ENCODE results near the gene CXCL1.
A peak's percentile ranks its signal among the peaks of the same experiment; 100 is the strongest.

The CXCL1 gene

GRCh38 chr4:73872316-73873108 is 3.3 kb downstream of the CXCL1 start:
- no peak overlapping the region for H3K4me3 Mint-ChIP-seq
- H3K4me1 Mint-ChIP-seq: peaks cover 9% of the 10 kb centered on the region
- no peak for DNase-seq
- peak overlapping the region; percentile 1 for H3K27ac Mint-ChIP-seq
- H3K36me3 Mint-ChIP-seq (ENCODE audit: low read depth): no peaks in the 10 kb centered on the region
- H3K27me3 Mint-ChIP-seq (ENCODE audit: low read depth, poor library complexity): peaks cover 50% of the 10 kb centered on the region
- TF ChIP-seq CTCF (IDR thresholded peaks at IDR 0.05): no peak
- no peaks in the 10 kb centered on the region for H3K9me3 Mint-ChIP-seq

GRCh38 chr4:73874386-73874785 is 5.2 kb downstream of the CXCL1 start:
- Mint-ChIP-seq H3K27me3 (ENCODE audit: low read depth, poor library complexity) (peaks cover 34% of the 10 kb centered on the region), H3K4me3 (no peak overlapping the region), H3K4me1 (no peaks in the 10 kb centered on the region), H3K36me3 (ENCODE audit: low read depth) (no peaks in the 10 kb centered on the region), H3K27ac (no peak overlapping the region), H3K9me3 (no peaks in the 10 kb centered on the region)
- TF ChIP-seq CTCF (IDR thresholded peaks at IDR 0.05): no peak
- no peak for DNase-seq

- no peaks in the 10 kb centered on the region for H3K4me1 Mint-ChIP-seq
- no peak overlapping the region for H3K27ac Mint-ChIP-seq
- no peaks in the 10 kb centered on the region for H3K36me3 Mint-ChIP-seq (ENCODE audit: low read depth)
- no peaks in the 10 kb centered on the region for H3K9me3 Mint-ChIP-seq
- no peak overlapping the region for H3K4me3 Mint-ChIP-seq
- no peak for TF ChIP-seq CTCF (IDR thresholded peaks at IDR 0.05)
- DNase-seq: no peak
- peaks cover 28% of the 10 kb centered on the region for H3K27me3 Mint-ChIP-seq (ENCODE audit: low read depth, poor library complexity)
Measured at GRCh38 chr4:73875401-73875800, 6.2 kb downstream of the CXCL1 start.

- Mint-ChIP-seq H3K4me3 (no peak overlapping the region), H3K27ac (no peak overlapping the region), H3K9me3 (no peaks in the 10 kb centered on the region), H3K27me3 (ENCODE audit: low read depth, poor library complexity) (peaks cover 11% of the 10 kb centered on the region), H3K36me3 (ENCODE audit: low read depth) (no peaks in the 10 kb centered on the region), H3K4me1 (no peaks in the 10 kb centered on the region)
- DNase-seq: no peak
- TF ChIP-seq CTCF (IDR thresholded peaks at IDR 0.05): no peak
Measured at GRCh38 chr4:73883306-73883705, 14.1 kb downstream of the CXCL1 start.

GRCh38 chr4:73885574-73886267 is 16.5 kb downstream of the CXCL1 start:
- H3K4me3 Mint-ChIP-seq: no peak overlapping the region
- no peaks in the 10 kb centered on the region for H3K4me1 Mint-ChIP-seq
- no peak for DNase-seq
- no peak overlapping the region for H3K27ac Mint-ChIP-seq
- peaks cover 5% of the 10 kb centered on the region for H3K27me3 Mint-ChIP-seq (ENCODE audit: low read depth, poor library complexity)
- no peaks in the 10 kb centered on the region for H3K36me3 Mint-ChIP-seq (ENCODE audit: low read depth)
- H3K9me3 Mint-ChIP-seq: no peaks in the 10 kb centered on the region
- no peak for TF ChIP-seq CTCF (IDR thresholded peaks at IDR 0.05)
